Upper lobe of left lung (tissue), 4 donors: Measurements from ENCODE around the gene TMED10.

Experiments
- CTCF ChIP-seq, 6 experiments: fragments of 450-650 bp in 4 of 6; fragments of 200-600 bp in 2 of 6; sonication (generic) in 2 of 6; IDR thresholded peaks; one replicate each; pipeline ENCODE4 v1.5.1; 2016 to 2019; ENCODE audit warnings: antibody characterized with exemption in 6 of 6
- POLR2A ChIP-seq, 4 donors: fragments of 450-650 bp; IDR thresholded peaks; one replicate each; pipeline ENCODE4 v1.5.1; 2016 to 2017; ENCODE audit warnings: antibody characterized with exemption in 4 of 4, mild to moderate bottlenecking in 2 of 4

- TF ChIP-seq CTCF (IDR thresholded peaks at IDR 0.05) (no peak), POLR2A (IDR thresholded peaks at IDR 0.05) (no peak)
Measured at GRCh38 chr14:75126121-75126544, 50.3 kb downstream of the TMED10 start.
